Activated T-cell treated with anti-CD3 and anti-CD28 coated beads, Interleukin-2, amount 50 U/mL, for 24 hours (primary cell): ENCODE measurements around the gene SMIM7.

ENCODE experiments used
- DNase-seq: peaks from one replicate; pipeline ENCODE4 v3.0.0-alpha.2; 2020
- H3K27ac Mint-ChIP-seq: 2 replicates; pipeline ENCODE4 v1.8.0; 2020; ENCODE audit warnings: mild to moderate bottlenecking, mixed read lengths
- H3K27me3 Mint-ChIP-seq: 2 replicates; pipeline ENCODE4 v1.8.0; 2020; ENCODE audit warnings: mixed read lengths
- H3K36me3 Mint-ChIP-seq: 2 replicates; pipeline ENCODE4 v1.8.0; 2020; ENCODE audit warnings: low read depth, mixed read lengths
- H3K4me1 Mint-ChIP-seq: 2 replicates; pipeline ENCODE4 v1.8.0; 2020; ENCODE audit warnings: low read depth, mixed read lengths
- H3K4me3 Mint-ChIP-seq: 2 replicates; pipeline ENCODE4 v1.8.0; 2020; ENCODE audit warnings: mild to moderate bottlenecking, moderate library complexity, mixed read lengths
- H3K9me3 Mint-ChIP-seq: 2 replicates; pipeline ENCODE4 v1.8.0; 2020; ENCODE audit warnings: mixed read lengths

SMIM7 gene

GRCh38 chr19:16603090-16603489 is 56.9 kb downstream of the SMIM7 start:
- peaks cover 47% of the 10 kb centered on the region for H3K4me1 Mint-ChIP-seq

GRCh38 chr19:16601378-16602052 is 58.4 kb downstream of the SMIM7 start:
- H3K27me3 Mint-ChIP-seq: no peaks in the 10 kb centered on the region
- DNase-seq: no peak
- H3K4me3 Mint-ChIP-seq: no peak overlapping the region
- H3K27ac Mint-ChIP-seq: no peak overlapping the region
- no peaks in the 10 kb centered on the region for H3K9me3 Mint-ChIP-seq
- peaks cover 48% of the 10 kb centered on the region for H3K4me1 Mint-ChIP-seq
- peaks cover 16% of the 10 kb centered on the region for H3K36me3 Mint-ChIP-seq

More at GRCh38 chr19:16603090-16603489, 56.9 kb downstream of the SMIM7 start:
- DNase-seq: no peak
- Mint-ChIP-seq H3K27ac (no peak overlapping the region), H3K27me3 (no peaks in the 10 kb centered on the region), H3K36me3 (peaks cover 17% of the 10 kb centered on the region), H3K4me3 (no peak overlapping the region), H3K9me3 (no peaks in the 10 kb centered on the region)

GRCh38 chr19:16600824-16601223 is 59.1 kb downstream of the SMIM7 start:
- Mint-ChIP-seq H3K27me3 (no peaks in the 10 kb centered on the region), H3K36me3 (peaks cover 13% of the 10 kb centered on the region), H3K4me1 (peaks cover 51% of the 10 kb centered on the region), H3K27ac (no peak overlapping the region), H3K4me3 (no peak overlapping the region), H3K9me3 (no peaks in the 10 kb centered on the region)
- no peak for DNase-seq

GRCh38 chr19:16599655-16600346 is 60.1 kb downstream of the SMIM7 start:
- DNase-seq: no peak
- peak overlapping the region; percentile 40 for H3K27ac Mint-ChIP-seq
- H3K4me3 Mint-ChIP-seq: no peak overlapping the region
- no peaks in the 10 kb centered on the region for H3K9me3 Mint-ChIP-seq
- peaks cover 51% of the 10 kb centered on the region for H3K4me1 Mint-ChIP-seq
- H3K27me3 Mint-ChIP-seq: no peaks in the 10 kb centered on the region
- peaks cover 7% of the 10 kb centered on the region for H3K36me3 Mint-ChIP-seq

GRCh38 chr19:16598848-16599247 is 61.1 kb downstream of the SMIM7 start:
- H3K4me1 Mint-ChIP-seq: peaks cover 58% of the 10 kb centered on the region
- H3K4me3 Mint-ChIP-seq: no peak overlapping the region
- H3K27me3 Mint-ChIP-seq: no peaks in the 10 kb centered on the region
- peak overlapping the region; percentile 58 for H3K27ac Mint-ChIP-seq
- DNase-seq: no peak
- peaks cover 7% of the 10 kb centered on the region for H3K36me3 Mint-ChIP-seq
- H3K9me3 Mint-ChIP-seq: no peaks in the 10 kb centered on the region

- Mint-ChIP-seq H3K4me3 (no peak overlapping the region), H3K27me3 (no peaks in the 10 kb centered on the region), H3K9me3 (no peaks in the 10 kb centered on the region), H3K27ac (no peak overlapping the region), H3K36me3 (peaks cover 14% of the 10 kb centered on the region), H3K4me1 (peaks cover 71% of the 10 kb centered on the region)
- DNase-seq: no peak
These were observed 63.5 kb downstream of the SMIM7 start for GRCh38 chr19:16596399-16596798.
